ENCODE results near the gene EXOC3L2.
A peak's percentile ranks its signal among the peaks of the same experiment; 100 is the strongest.

EXOC3L2 gene

DNA sequence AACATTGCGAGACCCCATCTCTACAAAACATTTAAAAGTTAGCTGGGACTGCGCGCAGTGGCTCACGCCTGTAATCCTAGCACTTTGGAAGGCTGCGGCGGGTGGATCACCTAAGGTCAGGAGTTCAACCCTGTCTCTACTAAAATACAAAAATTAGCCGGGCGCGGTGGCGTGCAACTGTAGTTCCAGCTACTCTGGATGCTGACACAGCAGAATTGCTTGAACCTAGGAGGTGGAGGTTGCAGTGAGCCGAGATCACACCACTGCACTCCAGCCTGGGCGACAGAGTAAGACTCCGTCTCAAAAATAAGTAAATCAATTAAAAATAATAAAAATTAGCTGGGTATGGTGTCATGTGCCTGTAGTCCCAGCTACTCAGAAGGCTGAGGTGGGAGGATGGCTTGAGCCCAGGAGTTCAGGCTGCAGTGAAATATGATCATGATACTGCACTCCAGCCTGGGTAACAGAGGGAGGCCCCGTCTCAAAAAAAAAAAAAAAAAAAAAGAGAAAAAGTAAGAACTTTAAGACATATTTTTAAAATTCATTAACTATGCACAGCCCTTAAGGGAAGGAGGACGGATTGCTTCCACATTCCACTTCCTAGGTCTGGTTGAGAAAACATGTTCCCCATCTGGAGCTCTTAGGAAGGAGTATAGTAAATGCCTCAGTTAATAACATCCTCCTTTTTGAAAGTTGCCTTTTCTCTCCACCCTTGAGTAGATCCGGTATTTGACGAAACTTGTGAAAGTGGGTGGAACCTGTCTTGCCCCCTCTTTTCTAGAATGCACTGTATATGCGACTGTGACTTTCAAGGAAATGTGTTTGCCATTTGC lies 26.1 kb downstream of the EXOC3L2 start:
- no peak for DNase-seq (ENCODE audit: low read depth)

DNA sequence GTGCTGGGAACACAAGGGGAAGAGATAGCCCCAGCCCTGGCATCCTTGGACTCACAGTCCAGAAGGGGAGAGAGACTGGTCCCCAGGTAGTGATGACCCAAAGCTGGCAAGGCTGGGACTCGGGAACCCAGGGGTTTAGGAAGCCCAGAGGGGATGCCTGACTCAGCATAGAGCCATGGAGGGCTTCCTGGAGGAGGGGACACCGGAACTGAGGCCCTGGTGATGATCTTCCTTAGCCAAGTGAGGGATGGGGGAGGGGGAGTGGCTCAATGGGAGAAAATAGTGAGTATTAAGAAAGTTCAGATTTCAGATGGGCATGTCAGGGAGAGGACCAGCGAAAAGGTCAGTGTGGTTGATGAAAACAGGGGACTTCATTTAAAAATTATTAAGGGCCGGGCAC lies 26.8 kb downstream of the EXOC3L2 start:
- no peak for DNase-seq (ENCODE audit: low read depth)

DNA sequence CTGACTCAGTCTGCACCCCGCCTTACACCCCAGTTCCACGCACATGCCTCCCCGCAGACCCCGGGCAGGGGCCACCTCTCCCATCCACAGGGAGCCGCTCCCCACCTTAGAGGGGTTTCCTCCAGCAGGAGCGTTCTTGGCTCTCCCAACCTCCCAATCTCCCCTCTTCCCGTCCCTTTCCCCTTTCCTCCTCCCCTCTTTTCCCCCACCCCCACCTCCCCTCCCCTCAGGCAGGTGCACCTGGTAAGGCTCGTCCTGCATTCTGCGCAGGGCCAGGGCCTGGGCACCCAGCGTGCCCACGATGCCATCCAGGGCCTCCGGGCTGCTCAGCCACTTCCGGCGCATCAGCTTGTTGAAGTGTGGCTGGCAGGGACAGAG lies 27.3 kb downstream of the EXOC3L2 start:
- DNase-seq (ENCODE audit: low read depth), result no peak

DNA sequence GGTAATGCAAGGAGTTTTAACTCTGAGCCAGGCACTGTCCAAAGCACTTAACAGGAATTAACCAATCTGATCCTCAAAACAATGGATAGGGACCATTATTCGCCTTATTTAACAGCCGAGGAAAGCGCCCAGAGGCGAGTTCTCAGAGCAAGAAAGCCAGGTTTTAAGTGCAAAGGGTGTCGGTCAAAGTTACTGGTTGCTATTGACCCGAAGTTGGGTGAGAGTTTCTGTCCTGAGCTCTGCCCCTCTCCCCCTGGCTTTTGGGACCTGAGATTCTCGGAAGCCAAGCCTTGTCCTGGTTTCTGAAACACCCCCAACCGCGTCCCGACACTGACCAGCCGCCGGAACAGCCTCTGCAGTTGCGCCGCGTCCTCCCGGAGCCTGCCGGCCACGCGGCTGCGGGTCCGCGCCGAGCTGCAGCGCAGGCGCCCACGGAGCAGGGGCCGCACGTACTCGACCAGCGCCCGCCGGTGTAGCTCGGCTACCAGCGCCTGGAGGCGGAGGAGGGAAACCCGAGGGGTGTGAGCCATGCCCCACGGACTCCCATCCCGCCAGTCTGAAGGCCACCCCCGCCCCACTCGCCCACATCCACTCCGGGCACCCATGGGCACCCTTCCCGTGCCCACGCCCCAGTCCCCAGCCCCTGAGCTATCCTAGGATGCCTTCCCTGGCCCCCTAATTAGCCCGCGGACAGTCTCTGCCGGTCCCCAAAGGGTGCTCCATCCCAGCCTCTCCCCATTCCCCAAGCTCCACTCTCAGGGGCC lies 27.8 kb downstream of the EXOC3L2 start:
- no peak for DNase-seq (ENCODE audit: low read depth)

DNA sequence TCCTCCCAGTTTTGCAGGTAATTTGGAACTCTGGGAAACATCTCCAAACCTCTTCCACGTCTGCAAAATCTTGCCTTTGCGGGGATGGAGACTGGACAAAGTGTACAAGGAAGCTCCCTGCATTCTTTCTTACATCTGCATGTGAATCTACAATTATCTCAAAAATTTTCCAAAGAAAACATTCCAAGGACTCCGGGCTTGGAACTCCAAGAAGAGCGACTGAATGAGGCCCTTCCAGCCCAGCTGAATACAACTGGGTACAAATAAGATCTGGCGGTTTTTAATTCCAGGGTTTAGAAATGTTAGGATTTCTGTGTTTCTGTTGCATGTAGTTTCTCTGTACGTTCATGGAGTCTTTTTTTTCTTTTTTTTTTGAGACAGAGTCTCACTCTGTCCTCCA lies 28.5 kb downstream of the EXOC3L2 start:
- no peak for DNase-seq (ENCODE audit: low read depth)

DNA sequence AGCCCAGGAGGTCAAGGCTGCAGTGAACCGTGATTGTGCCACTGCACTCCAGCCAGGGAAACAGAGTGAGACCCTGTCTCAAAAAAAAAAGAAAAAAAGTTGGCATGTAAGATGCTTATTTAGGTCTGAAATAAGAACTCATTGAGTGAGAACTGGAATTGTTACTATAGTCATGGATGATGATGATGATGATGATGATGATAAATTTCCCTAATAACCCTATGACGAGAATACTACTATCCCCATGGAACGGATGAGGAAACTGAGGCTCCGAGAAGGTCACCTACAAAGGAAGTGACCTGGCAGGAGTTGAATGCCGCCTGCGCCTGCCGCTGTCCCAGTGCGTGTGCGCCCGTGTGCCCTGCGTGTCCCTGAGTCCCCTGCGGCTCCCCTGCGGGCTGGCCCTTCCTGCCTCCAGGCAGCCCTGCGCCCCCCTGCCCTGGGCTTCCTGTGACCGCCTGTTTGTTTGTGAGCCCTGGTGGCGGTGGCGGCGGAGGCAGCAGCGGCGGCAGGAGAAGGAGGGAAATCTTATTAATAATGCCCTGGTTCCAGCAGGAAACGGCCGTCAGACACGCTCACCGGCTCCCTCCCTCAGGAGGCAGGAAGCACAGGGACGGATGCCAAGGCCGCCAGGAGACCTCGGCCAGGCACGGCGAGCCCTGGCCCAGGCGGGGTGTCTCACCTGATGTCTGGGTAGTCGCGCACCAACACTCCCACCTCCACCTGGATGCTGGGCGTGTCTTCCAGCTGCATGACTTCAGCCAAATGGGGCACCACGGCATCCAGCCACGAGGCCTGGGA lies 29.6 kb downstream of the EXOC3L2 start:
- DNase-seq (ENCODE audit: low read depth), result no peak

DNA sequence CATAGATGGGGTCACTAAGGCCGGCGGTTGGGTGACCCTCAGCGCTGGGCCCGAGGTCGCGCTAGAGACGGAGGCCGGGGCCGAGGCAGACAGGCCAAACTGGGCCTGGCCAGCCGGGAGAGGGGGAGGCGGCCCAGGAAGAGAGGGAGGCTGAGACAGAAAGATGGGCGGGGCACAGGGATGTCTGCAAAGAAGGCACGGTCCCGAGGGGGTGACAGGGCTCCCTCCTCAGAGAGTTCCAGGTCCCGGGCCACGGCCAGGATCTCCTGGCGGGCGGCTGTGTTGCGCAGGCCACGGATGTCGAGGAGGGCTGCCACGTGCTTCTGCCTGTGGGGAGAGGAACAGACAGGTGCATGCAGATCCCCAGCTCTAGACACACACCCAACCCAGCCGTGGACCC lies 32.2 kb downstream of the EXOC3L2 start:
- DNase-seq (ENCODE audit: low read depth), result no peak

DNA sequence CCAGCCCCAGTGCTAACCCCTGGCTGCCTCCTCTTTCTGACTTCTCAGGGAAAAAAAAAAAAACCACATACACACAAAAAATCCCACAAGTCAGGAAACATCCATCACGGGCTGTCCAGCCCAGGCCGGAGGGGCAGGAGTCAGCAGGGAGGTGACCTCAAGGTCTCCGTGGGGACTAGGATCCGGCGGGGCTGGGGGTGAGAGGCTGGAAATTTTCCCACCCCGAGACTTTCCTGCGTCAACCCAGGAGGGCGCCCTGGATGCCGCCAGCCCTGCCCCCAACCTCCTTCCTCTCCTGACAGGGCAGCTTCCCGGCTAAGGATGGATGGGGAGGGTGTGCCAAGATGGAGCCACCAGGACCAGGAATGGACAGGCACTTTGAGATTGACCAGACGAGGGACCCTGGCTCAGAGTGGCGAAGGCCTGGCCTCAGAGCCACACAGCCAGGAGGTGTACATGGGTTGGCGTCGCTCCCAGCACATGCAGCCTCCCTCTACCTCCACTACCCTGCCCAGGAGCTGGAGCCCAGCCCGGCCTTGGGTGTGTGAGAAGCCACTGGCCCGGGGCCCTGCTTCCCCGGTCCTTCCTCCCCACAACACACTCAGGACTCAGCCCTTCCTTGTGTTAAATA lies 33.3 kb downstream of the EXOC3L2 start:
- no peak for DNase-seq (ENCODE audit: low read depth)

DNA sequence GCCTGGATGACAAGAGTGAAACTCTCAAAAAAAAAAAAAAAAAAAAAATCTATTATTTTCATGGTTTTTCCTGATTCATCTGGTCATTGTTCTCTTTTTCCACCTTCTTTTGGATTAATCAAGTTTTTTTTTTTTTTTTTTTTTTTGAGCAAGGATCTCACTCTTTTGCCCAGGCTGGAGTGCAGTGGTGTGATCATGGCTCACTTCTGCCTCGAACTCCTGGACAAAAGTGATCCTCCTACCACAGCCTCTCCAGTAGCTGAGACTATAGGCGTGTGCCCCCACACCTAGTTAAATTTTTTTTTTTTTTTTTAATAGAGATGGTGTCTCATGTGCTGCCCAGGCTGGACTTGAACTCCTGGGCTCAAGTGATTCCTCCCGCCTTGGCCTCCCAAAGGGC lies 38.9 kb downstream of the EXOC3L2 start:
- no peak for DNase-seq (ENCODE audit: low read depth)

DNA sequence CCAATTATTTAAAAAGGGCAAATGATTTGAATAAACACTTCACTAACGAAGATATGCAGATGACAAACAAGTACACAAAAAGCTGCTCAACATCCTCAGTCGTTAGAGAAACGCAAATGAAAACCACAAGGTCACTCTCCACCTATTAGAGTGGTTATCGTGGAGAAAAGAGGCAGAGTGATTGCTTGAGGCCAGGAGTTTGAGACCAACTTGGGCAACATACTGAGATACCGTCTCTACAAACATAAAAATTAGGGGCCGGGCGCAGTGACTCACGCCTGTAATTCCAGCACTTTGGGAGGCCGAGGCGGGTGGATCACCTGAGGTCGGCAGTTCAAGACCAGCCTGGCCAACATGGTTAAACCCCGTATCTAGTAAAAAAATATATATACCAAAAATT lies 39.4 kb downstream of the EXOC3L2 start:
- no peak for DNase-seq (ENCODE audit: low read depth)

DNA sequence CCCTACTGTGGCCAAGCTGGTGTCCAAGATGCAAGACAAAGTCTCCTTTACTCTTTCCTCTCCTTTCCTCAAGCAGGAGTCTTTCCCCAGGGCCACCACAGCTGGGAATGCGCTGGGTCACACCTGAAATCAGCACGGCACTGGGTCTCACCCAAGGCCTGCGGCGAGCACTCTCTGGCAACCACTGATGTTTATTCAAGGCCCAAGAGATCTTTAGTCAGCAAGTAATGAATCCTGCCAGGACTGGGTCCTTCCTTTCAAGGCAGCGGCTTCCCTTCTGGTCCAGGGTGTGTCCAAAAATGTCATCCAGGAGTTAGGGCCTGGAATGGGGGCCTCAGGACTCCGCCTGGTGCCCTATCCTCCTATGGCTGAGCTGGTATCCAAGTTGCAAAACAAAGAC lies 42.6 kb downstream of the EXOC3L2 start:
- DNase-seq (ENCODE audit: low read depth), result no peak

DNA sequence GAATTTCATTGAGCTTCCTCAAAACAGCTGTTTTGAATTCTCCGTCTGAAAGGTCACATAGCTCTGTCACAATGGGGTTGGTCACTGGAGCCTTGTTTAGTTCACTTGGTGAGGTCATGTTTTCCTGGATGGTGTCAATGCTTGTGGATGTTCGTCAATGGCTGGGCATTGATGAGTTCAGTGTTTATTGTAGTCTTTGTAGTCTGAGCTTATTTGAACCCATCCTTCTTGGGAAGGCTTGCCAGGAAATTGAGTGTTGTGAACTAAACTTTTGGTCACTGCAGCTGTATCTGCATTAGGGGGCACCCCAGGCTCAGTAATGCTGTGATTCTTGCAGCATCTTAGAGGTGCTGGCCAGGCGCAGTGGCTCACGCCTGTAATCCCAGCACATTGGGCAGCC lies 44.6 kb downstream of the EXOC3L2 start:
- DNase-seq (ENCODE audit: low read depth), result peak; percentile 48

DNA sequence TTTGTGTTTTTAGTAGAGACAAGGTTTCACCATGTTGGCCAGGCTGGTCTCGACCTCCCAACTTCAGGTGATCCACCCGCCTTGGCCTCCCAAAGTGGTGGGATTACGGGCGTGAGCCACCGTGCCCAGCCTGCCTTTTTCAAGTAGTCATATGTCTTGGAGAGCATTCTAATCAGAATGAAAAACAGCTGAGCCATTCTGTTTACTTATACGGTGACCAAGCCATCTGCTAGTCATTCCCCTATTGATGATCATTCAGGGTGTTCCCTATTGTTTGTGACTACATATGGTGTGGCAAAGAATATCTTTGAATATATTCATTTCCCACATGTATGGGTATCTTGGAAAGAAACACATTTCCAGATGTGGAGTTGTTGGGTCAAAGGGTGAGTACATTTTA lies 49.4 kb downstream of the EXOC3L2 start:
- DNase-seq (ENCODE audit: low read depth), result peak; percentile 87

DNA sequence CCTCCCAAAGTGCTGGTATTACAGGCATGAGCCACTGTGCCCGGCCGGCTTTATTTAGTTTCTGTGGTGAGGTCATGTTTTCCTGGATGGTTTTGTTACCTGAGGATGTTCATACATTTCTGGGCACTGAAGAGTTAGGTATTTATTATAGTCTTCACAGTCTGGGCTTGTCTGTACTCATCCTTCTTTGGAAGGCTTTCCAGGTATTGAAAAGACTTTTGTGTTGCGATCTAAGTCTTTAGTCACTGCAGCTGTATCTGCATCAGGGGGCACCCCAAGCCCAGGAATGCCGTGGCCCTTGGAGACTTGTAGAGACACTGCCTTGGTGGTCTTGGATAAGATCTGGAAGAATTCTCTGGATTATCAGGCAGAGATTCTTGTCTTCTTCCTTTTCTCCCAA lies 53.8 kb downstream of the EXOC3L2 start:
- no peak for DNase-seq (ENCODE audit: low read depth)

DNA sequence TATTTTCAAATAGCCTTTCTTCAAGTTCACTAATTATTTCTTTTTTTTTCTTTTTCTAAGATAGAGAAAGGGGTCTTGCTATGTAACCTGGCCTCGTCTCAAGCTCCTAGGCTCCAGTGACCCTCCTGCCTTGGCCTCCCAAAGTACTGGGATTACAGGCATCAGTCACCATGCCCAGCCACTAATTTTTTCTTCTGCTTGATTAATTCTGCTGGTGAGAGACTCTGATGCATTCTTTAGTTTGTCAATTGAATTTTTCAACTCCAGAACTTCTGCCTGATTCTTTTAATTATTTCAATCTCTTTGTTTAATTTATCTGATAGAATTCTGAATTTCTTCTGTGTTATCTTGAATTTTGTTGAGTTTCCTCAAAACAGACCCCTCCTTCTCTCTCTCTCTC lies 55.2 kb downstream of the EXOC3L2 start:
- DNase-seq (ENCODE audit: low read depth), result no peak

DNA sequence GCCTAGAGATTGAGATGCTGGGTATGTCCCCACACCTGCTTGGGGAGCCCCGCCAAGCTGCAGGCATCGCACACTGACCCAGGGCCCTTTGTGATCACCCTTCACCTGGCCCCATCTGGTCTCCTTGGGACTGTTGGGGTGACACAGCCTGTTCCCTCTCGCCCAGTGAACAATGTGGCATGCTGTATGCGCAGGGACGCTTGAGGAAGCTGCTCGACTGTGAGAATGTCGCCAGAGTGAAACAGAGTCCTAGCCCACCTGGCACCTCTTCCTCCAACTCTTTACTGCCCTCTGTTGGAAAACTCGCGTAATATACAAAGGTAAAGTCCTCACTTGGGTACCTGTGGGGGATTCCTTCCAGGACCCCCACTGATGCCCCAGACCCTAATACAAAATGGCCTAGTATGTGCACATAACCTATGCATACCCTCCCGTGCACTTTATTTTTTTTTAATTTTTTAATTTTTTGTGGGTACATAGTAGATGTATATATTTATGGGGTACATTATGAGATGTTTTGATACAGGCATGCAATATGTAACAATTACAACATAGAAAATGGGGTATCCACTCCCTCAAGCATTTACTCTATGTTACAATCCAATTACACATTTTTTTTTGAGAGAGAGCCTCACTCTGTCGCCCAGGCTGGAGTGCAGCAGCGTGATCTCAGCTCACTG lies 57.6 kb downstream of the EXOC3L2 start:
- DNase-seq (ENCODE audit: low read depth), result peak; percentile 42

DNA sequence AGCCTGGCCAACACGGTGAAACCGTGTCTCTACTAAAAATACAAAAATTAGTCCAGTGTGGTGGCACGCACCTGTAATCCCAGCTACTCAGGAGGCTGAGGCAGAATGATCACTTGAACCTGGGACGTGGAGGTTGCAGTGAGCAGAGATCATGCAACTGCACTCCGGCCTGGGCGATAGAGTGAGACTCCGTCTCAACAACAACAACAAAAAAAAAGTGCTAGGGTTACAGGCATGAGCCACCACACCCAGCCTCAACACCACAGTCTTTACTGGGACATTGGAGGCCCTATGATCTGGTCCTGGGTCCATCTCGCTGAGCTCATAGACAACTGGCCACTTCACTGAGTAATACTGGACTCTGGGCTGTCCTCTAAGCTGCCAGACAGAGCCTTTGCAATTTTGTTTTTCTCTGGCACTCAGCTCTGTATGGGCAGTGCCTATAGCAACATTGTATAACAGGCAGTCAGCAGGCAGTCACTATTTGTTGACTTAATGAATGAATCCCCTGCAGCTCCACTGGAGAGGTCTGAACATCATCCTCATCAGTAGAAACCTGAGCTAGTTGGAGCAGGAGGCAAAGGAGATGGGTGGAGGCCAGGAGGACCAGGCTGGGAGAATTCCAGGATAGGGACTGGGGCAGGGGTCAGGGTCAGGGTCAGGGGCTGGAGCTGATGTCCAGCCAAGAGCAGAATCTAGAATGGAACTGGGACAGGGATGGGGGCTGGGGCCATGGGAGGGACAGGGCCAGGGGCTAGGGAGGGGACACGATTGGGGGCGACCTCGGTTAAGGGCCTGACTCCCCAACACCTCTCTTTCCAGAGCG lies 58.5 kb downstream of the EXOC3L2 start:
- DNase-seq (ENCODE audit: low read depth), result no peak

DNA sequence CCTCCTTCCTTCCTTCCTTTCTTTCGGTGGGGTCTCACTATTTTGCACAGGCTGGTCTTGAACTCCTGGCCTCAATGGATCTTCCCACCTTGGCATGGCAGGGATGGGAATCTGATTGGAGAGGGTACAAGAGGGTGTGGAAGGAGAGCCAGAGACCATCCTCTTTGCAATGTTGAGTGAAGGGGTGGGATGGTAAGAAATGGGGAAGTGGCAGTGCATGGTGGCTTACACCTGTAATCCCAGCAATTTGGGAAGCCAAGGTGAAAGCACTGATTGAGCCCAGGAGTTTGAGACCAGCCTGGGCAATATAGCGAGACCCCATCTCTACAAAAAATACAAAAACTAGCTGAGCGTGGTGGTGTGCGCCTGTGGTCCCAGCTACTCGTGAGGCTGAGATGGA lies 61.1 kb downstream of the EXOC3L2 start:
- DNase-seq (ENCODE audit: low read depth), result no peak

DNA sequence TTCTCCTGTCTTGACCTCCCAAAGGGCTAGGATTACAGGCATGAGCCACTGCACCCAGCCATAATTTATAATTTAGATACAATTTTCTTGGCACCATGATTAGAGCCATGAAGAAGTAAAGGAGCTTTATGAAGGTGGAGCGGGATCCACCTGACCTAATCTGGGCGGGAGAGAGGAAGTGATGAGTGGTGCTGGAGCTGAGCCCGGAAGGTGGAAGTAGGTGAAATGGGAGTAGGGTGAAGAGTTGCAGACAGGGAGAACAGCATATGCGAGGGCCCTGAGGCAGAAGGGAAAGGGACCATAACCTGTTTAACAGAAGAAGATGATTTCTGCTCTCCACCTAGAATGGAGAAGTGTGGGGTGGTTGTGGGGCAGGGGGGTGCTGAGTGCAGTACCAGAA lies 62.4 kb downstream of the EXOC3L2 start:
- no peak for DNase-seq (ENCODE audit: low read depth)

DNA sequence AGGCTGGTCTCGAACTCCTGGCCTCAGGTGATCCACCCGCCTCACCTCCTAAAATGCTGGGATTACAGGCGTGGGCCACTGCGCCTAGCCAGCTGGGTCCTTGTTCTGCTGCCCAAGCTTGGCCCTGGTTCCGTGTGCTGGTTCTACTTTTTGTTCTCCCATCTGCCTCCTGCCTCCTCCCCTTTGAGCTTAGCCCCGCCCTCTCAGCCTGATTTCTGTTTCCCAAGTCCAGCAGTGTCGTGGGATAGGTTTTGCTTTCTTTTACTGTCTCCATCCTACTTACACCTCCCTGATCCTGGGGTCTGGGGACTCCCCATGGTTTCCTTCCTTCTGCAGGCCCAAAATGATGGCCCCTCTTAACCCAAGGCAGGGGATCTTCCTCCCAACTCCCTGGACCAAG lies 64.3 kb downstream of the EXOC3L2 start:
- DNase-seq (ENCODE audit: low read depth), result no peak

DNA sequence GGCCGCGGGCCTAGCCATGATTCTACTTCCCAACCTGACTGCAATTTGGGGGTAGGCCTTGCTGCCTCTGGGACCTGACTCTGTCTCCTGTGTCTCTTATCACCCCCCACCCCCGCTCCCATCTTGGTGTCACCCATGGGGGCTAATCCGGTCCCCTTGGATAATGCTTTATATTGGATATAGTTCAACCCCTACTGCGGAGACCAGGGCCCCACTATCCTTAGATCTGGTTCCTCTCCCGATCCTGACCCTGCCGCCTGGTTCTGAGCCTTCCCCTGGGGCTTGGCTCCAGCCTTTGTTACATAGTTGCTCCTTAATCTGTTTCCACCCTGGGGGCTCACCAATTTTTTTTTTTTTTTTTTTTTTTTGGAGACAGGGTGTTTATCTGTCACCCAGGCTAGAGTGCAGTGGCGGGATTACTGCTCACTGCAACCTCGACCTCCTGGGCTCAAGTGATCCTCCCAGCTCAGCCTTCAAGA lies 65.3 kb downstream of the EXOC3L2 start:
- no peak for DNase-seq (ENCODE audit: low read depth)
